MM.1S (cell line): ENCODE measurements around the gene PCNX1.

Experiments used
- CTCF ChIP-seq: fragments of 300-600 bp; sonication (generic); IDR thresholded peaks from 2 replicates; pipeline ENCODE4 v1.5.1; 2016; ENCODE audit warnings: antibody characterized with exemption, low read length, mixed read lengths
- EZH2 ChIP-seq: fragments of 300-600 bp; sonication (generic); optimal IDR thresholded peaks from 2 replicates; pipeline ENCODE3; 2017; ENCODE audit warnings: low read depth, mild to moderate bottlenecking, antibody characterized with exemption, low read length, mixed read lengths
- EZH2phosphoT487 ChIP-seq: fragments of 300-600 bp; sonication (generic); IDR thresholded peaks from 2 replicates; pipeline ENCODE4 v1.6.1; 2018; ENCODE audit warnings: antibody characterized with exemption, low read length

DNA sequence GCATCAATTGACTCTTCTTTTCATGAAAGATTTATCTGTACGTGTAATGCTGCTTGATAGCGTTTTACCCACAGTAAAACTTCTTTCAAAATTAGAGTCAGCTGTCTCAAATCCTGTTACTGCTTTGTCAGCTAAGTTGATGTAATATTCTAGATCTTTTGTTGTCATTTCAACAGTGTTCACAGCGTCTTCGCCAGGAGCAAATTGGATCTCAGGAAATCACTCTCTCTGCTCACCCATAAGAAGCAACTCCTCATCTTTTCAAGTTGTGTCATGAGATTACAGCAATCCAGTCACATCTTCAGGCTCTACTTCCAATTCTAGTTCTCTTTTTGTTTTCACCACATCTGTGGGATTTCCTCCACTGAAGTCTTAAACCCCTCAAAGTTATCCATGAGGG lies 9.5 kb downstream of the PCNX1 start:
- no peak for TF ChIP-seq CTCF
- TF ChIP-seq EZH2 = no peak
- no peak for TF ChIP-seq EZH2phosphoT487
